SU-DHL-6 (cell line): ENCODE measurements around the gene OCIAD1.

Experiments
- EZH2phosphoT487 ChIP-seq: fragments of 200-600 bp; sonication (generic), shearing (Covaris generic); conservative IDR thresholded peaks from 2 replicates; pipeline ENCODE4 v1.6.1; 2018; ENCODE audit warnings: mild to moderate bottlenecking, antibody characterized with exemption, low read length, moderate library complexity, mixed read lengths
- TF ChIP-seq, protein P1 (sequence below): fragments of 200-600 bp; sonication (generic); IDR thresholded peaks from one replicate; pipeline ENCODE4 v1.5.1; 2017; ENCODE audit warnings: antibody characterized with exemption, mild to moderate bottlenecking, low read length, moderate library complexity; ENCODE audit not compliant: insufficient read depth, poor library complexity, severe bottlenecking

DNA sequence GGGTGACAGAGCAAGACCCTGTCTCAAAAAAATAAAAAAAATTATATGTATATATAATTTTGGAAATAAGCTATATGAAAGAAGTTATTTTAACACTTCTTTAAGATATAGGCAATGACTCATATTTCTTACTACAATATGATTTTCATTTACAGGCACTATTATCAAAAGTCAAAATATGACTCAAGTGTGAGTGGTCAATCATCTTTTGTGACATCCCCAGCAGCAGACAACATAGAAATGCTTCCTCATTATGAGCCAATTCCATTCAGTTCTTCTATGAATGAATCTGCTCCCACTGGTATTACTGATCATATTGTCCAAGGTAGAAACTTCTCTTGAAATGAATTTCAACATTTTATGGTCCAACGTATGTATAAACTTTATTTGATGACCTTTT lies 20.8 kb downstream of the OCIAD1 start:
- TF ChIP-seq, protein P1, sequence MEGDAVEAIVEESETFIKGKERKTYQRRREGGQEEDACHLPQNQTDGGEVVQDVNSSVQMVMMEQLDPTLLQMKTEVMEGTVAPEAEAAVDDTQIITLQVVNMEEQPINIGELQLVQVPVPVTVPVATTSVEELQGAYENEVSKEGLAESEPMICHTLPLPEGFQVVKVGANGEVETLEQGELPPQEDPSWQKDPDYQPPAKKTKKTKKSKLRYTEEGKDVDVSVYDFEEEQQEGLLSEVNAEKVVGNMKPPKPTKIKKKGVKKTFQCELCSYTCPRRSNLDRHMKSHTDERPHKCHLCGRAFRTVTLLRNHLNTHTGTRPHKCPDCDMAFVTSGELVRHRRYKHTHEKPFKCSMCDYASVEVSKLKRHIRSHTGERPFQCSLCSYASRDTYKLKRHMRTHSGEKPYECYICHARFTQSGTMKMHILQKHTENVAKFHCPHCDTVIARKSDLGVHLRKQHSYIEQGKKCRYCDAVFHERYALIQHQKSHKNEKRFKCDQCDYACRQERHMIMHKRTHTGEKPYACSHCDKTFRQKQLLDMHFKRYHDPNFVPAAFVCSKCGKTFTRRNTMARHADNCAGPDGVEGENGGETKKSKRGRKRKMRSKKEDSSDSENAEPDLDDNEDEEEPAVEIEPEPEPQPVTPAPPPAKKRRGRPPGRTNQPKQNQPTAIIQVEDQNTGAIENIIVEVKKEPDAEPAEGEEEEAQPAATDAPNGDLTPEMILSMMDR: no peak
- no peak for TF ChIP-seq EZH2phosphoT487
